Measurements from ENCODE around the gene SLC2A9. TPM values are rescaled to one million over a fixed set of nuclear protein-coding genes. Genes with fewer than 3 reads are reported as not detected.

The SLC2A9 gene
- total and polyA plus RNA-seq, 4 donors = 2.1 to 16.5 (median 9.5) TPM

- peaks cover 2% of the 10 kb centered on the region for H3K9me3 ChIP-seq (ENCODE audit: control insufficient read depth, low read length)
- no peak overlapping the region for H3K4me3 ChIP-seq (ENCODE audit: low read length in 2 of 2)
- no peaks in the 10 kb centered on the region for H3K27me3 ChIP-seq (ENCODE audit: control insufficient read depth in 1 of 2, insufficient read depth in 2 of 2, low read length in 1 of 2)
- no peak overlapping the region for H3K27ac ChIP-seq (ENCODE audit: low read depth in 1 of 2, low read length in 2 of 2)
- DNase-seq (no peak), ATAC-seq (ENCODE audit: low FRiP score) (no peak)
- H3K4me1 ChIP-seq (ENCODE audit: control insufficient read depth in 1 of 2, insufficient read depth in 2 of 2, low read length in 2 of 2) = no peaks in the 10 kb centered on the region
- intact Hi-C loops (cut with DNase I) = no loop called here
- WGBS, 2 donors = 78 to 83% methylated on average over 5 of the region's 5 CpGs
- no peaks in the 10 kb centered on the region for H3K36me3 ChIP-seq (ENCODE audit: control insufficient read depth in 1 of 2, insufficient read depth in 2 of 2, low read length in 1 of 2)
These were observed 154.4 kb downstream of the SLC2A9 start for GRCh38 chr4:9866931-9867330.

- WGBS, 2 donors = 84 to 85% methylated on average over 3 of the region's 3 CpGs
- Histone ChIP-seq H3K27ac (ENCODE audit: low read depth in 1 of 2, low read length in 2 of 2) (no peak overlapping the region), H3K36me3 (ENCODE audit: control insufficient read depth in 1 of 2, insufficient read depth in 2 of 2, low read length in 1 of 2) (peaks cover 0 to 2% of the 10 kb centered on the region in 2 donors), H3K4me1 (ENCODE audit: control insufficient read depth in 1 of 2, insufficient read depth in 2 of 2, low read length in 2 of 2) (no peaks in the 10 kb centered on the region), H3K27me3 (ENCODE audit: control insufficient read depth in 1 of 2, insufficient read depth in 2 of 2, low read length in 1 of 2) (no peaks in the 10 kb centered on the region), H3K4me3 (ENCODE audit: low read length in 2 of 2) (no peak overlapping the region), H3K9me3 (ENCODE audit: control insufficient read depth, low read length) (no peaks in the 10 kb centered on the region)
- intact Hi-C loops (cut with DNase I) = no loop called here
- DNase-seq (no peak), ATAC-seq (ENCODE audit: low FRiP score) (no peak)
These were observed 159.7 kb downstream of the SLC2A9 start for GRCh38 chr4:9861561-9861960.

- Histone ChIP-seq H3K27me3 (ENCODE audit: control insufficient read depth in 1 of 2, insufficient read depth in 2 of 2, low read length in 1 of 2) (no peaks in the 10 kb centered on the region), H3K4me1 (ENCODE audit: control insufficient read depth in 1 of 2, insufficient read depth in 2 of 2, low read length in 2 of 2) (no peaks in the 10 kb centered on the region), H3K27ac (ENCODE audit: low read depth in 1 of 2, low read length in 2 of 2) (no peak overlapping the region), H3K4me3 (ENCODE audit: low read length in 2 of 2) (no peak overlapping the region), H3K9me3 (ENCODE audit: control insufficient read depth, low read length) (no peaks in the 10 kb centered on the region), H3K36me3 (ENCODE audit: control insufficient read depth in 1 of 2, insufficient read depth in 2 of 2, low read length in 1 of 2) (peaks cover 0 to 2% of the 10 kb centered on the region in 2 donors)
- no peak for DNase-seq
- intact Hi-C loops (cut with DNase I) = no loop called here
- WGBS, 2 donors = 74 to 83% methylated on average over 6 of the region's 6 CpGs
- ATAC-seq (ENCODE audit: low FRiP score) = no peak
These were observed 161.5 kb downstream of the SLC2A9 start for GRCh38 chr4:9859810-9860209.

GRCh38 chr4:9849538-9849920, 171.8 kb downstream of the SLC2A9 start:
- WGBS, 2 donors = 77 to 85% methylated on average over 2 of the region's 2 CpGs
- DNase-seq = no peak

GRCh38 chr4:9847968-9848748, 173.1 kb downstream of the SLC2A9 start:
- no peak for DNase-seq
- H3K27ac ChIP-seq (ENCODE audit: low read depth in 1 of 2, low read length in 2 of 2) = no peak overlapping the region
- intact Hi-C loops (cut with DNase I) = no loop called here

More at GRCh38 chr4:9849538-9849920, 171.8 kb downstream of the SLC2A9 start:
- H3K4me1 ChIP-seq (ENCODE audit: control insufficient read depth in 1 of 2, insufficient read depth in 2 of 2, low read length in 2 of 2) = no peaks in the 10 kb centered on the region
- no peaks in the 10 kb centered on the region for H3K9me3 ChIP-seq (ENCODE audit: control insufficient read depth, low read length)
- intact Hi-C loops (cut with DNase I) = no loop called here
- peaks cover 0 to 2% of the 10 kb centered on the region in 2 donors for H3K27me3 ChIP-seq (ENCODE audit: control insufficient read depth in 1 of 2, insufficient read depth in 2 of 2, low read length in 1 of 2)
- H3K4me3 ChIP-seq (ENCODE audit: low read length in 2 of 2) = no peak overlapping the region
- H3K27ac ChIP-seq (ENCODE audit: low read depth in 1 of 2, low read length in 2 of 2) = no peak overlapping the region
- no peak for ATAC-seq (ENCODE audit: low FRiP score)
- H3K36me3 ChIP-seq (ENCODE audit: control insufficient read depth in 1 of 2, insufficient read depth in 2 of 2, low read length in 1 of 2) = no peaks in the 10 kb centered on the region

GRCh38 chr4:9845791-9846493, 175.4 kb downstream of the SLC2A9 start:
- no peak overlapping the region for H3K4me3 ChIP-seq (ENCODE audit: low read length in 2 of 2)
- H3K27ac ChIP-seq (ENCODE audit: low read depth in 1 of 2, low read length in 2 of 2) = no peak overlapping the region
- 82 to 85% methylated on average over 9 of the region's 9 CpGs for WGBS, 2 donors
- no peak for ATAC-seq (ENCODE audit: low FRiP score)
- no peaks in the 10 kb centered on the region for H3K9me3 ChIP-seq (ENCODE audit: control insufficient read depth, low read length)
- no peaks in the 10 kb centered on the region for H3K27me3 ChIP-seq (ENCODE audit: control insufficient read depth in 1 of 2, insufficient read depth in 2 of 2, low read length in 1 of 2)
- intact Hi-C loops (cut with DNase I) = no loop called here
- no peaks in the 10 kb centered on the region for H3K36me3 ChIP-seq (ENCODE audit: control insufficient read depth in 1 of 2, insufficient read depth in 2 of 2, low read length in 1 of 2)
- DNase-seq = no peak
- H3K4me1 ChIP-seq (ENCODE audit: control insufficient read depth in 1 of 2, insufficient read depth in 2 of 2, low read length in 2 of 2) = no peaks in the 10 kb centered on the region

More at GRCh38 chr4:9847968-9848748, 173.1 kb downstream of the SLC2A9 start:
- Histone ChIP-seq H3K4me3 (ENCODE audit: low read length in 2 of 2) (no peak overlapping the region), H3K9me3 (ENCODE audit: control insufficient read depth, low read length) (no peaks in the 10 kb centered on the region), H3K4me1 (ENCODE audit: control insufficient read depth in 1 of 2, insufficient read depth in 2 of 2, low read length in 2 of 2) (no peaks in the 10 kb centered on the region), H3K36me3 (ENCODE audit: control insufficient read depth in 1 of 2, insufficient read depth in 2 of 2, low read length in 1 of 2) (no peaks in the 10 kb centered on the region), H3K27me3 (ENCODE audit: control insufficient read depth in 1 of 2, insufficient read depth in 2 of 2, low read length in 1 of 2) (peaks cover 0 to 2% of the 10 kb centered on the region in 2 donors)
- no peak for ATAC-seq (ENCODE audit: low FRiP score)
- WGBS, 2 donors = 81 to 83% methylated on average over 5 of the region's 5 CpGs

- ATAC-seq (ENCODE audit: low FRiP score) (no peak), DNase-seq (no peak)
- H3K27me3 ChIP-seq (ENCODE audit: control insufficient read depth in 1 of 2, insufficient read depth in 2 of 2, low read length in 1 of 2) = peaks cover 0 to 2% of the 10 kb centered on the region in 2 donors
- WGBS, 2 donors = 85 to 90% methylated on average over 2 of the region's 2 CpGs
- H3K27ac ChIP-seq (ENCODE audit: low read depth in 1 of 2, low read length in 2 of 2) = no peak overlapping the region
- H3K36me3 ChIP-seq (ENCODE audit: control insufficient read depth in 1 of 2, insufficient read depth in 2 of 2, low read length in 1 of 2) = no peaks in the 10 kb centered on the region
- H3K4me1 ChIP-seq (ENCODE audit: control insufficient read depth in 1 of 2, insufficient read depth in 2 of 2, low read length in 2 of 2) = no peaks in the 10 kb centered on the region
- intact Hi-C loops (cut with DNase I) = no loop called here
- no peak overlapping the region for H3K4me3 ChIP-seq (ENCODE audit: low read length in 2 of 2)
- H3K9me3 ChIP-seq (ENCODE audit: control insufficient read depth, low read length) = no peaks in the 10 kb centered on the region
These were observed 180.2 kb downstream of the SLC2A9 start for GRCh38 chr4:9841072-9841471.

GRCh38 chr4:9835430-9835829, 185.9 kb downstream of the SLC2A9 start:
- Histone ChIP-seq H3K4me1 (ENCODE audit: control insufficient read depth in 1 of 2, insufficient read depth in 2 of 2, low read length in 2 of 2) (no peaks in the 10 kb centered on the region), H3K27me3 (ENCODE audit: control insufficient read depth in 1 of 2, insufficient read depth in 2 of 2, low read length in 1 of 2) (peaks cover 0 to 2% of the 10 kb centered on the region in 2 donors), H3K4me3 (ENCODE audit: low read length in 2 of 2) (no peak overlapping the region), H3K9me3 (ENCODE audit: control insufficient read depth, low read length) (no peaks in the 10 kb centered on the region), H3K36me3 (ENCODE audit: control insufficient read depth in 1 of 2, insufficient read depth in 2 of 2, low read length in 1 of 2) (no peaks in the 10 kb centered on the region), H3K27ac (ENCODE audit: low read depth in 1 of 2, low read length in 2 of 2) (no peak overlapping the region)
- ATAC-seq (ENCODE audit: low FRiP score) (no peak), DNase-seq (no peak)
- intact Hi-C loops (cut with DNase I) = no loop called here
- WGBS, 2 donors = 45 to 46% methylated on average over 5 of the region's 5 CpGs

GRCh38 chr4:9833421-9833820, 187.9 kb downstream of the SLC2A9 start:
- Histone ChIP-seq H3K4me1 (ENCODE audit: control insufficient read depth in 1 of 2, insufficient read depth in 2 of 2, low read length in 2 of 2) (no peaks in the 10 kb centered on the region), H3K27me3 (ENCODE audit: control insufficient read depth in 1 of 2, insufficient read depth in 2 of 2, low read length in 1 of 2) (peaks cover 0 to 2% of the 10 kb centered on the region in 2 donors), H3K27ac (ENCODE audit: low read depth in 1 of 2, low read length in 2 of 2) (no peak overlapping the region), H3K36me3 (ENCODE audit: control insufficient read depth in 1 of 2, insufficient read depth in 2 of 2, low read length in 1 of 2) (no peaks in the 10 kb centered on the region), H3K9me3 (ENCODE audit: control insufficient read depth, low read length) (no peaks in the 10 kb centered on the region), H3K4me3 (ENCODE audit: low read length in 2 of 2) (no peak overlapping the region)
- 72 to 79% methylated on average over 5 of the region's 5 CpGs for WGBS, 2 donors
- no peak for ATAC-seq (ENCODE audit: low FRiP score)
- no peak for DNase-seq
- intact Hi-C loops (cut with DNase I) = no loop called here
